MM.1S (cell line): Measurements from ENCODE around the gene PMVK.

Source experiments
- DNase-seq: peaks from one replicate; pipeline ENCODE4 v3.0.0-alpha.2; 2015
- H2AFZ ChIP-seq: fragments of 300-600 bp; sonication (generic); 2 replicates; pipeline ENCODE4 v1.6.0; 2016; ENCODE audit warnings: antibody characterized with exemption, low read length
- H3F3A ChIP-seq: fragments of 300-600 bp; sonication (generic); 2 replicates; pipeline ENCODE4 v1.6.1; 2016; ENCODE audit warnings: mild to moderate bottlenecking, antibody characterized with exemption, low read length, moderate library complexity, mixed read lengths; ENCODE audit not compliant: insufficient read depth
- H3K27ac ChIP-seq: fragments of 300-600 bp; sonication (generic); 2 replicates; pipeline ENCODE4 v1.5.1; 2016; ENCODE audit warnings: mild to moderate bottlenecking, low read length
- H3K27me3 ChIP-seq: fragments of 300-600 bp; sonication (generic); replicated peaks from 2 replicates; pipeline ENCODE4 v1.6.0; 2016; ENCODE audit warnings: low read length; ENCODE audit not compliant: insufficient read depth
- H3K36me3 ChIP-seq: fragments of 300-600 bp; sonication (generic); replicated peaks from 2 replicates; pipeline ENCODE4 v1.6.1; 2016; ENCODE audit warnings: mild to moderate bottlenecking, low read length, mixed read lengths; ENCODE audit not compliant: insufficient read depth
- H3K4me1 ChIP-seq: fragments of 300-600 bp; sonication (generic); 2 replicates; pipeline ENCODE4 v1.6.1; 2016; ENCODE audit warnings: low read length, mixed read lengths
- H3K4me2 ChIP-seq: fragments of 300-600 bp; sonication (generic); 2 replicates; pipeline ENCODE4 v1.6.0; 2016; ENCODE audit warnings: low read depth, low read length
- H3K4me3 ChIP-seq: fragments of 300-600 bp; sonication (generic); 2 replicates; pipeline ENCODE4 v1.5.1; 2016; ENCODE audit warnings: low read length, mixed read lengths
- H3K79me2 ChIP-seq: fragments of 300-600 bp; sonication (generic); 2 replicates; pipeline ENCODE4 v1.6.1; 2016; ENCODE audit warnings: mixed run types, low read length, mixed read lengths
- H3K9ac ChIP-seq: fragments of 300-600 bp; sonication (generic); 2 replicates; pipeline ENCODE4 v1.6.1; 2016; ENCODE audit warnings: low read length, mixed read lengths
- H3K9me2 ChIP-seq: fragments of 300-600 bp; sonication (generic); replicated peaks from 2 replicates; pipeline ENCODE4 v1.6.1; 2016; ENCODE audit warnings: mild to moderate bottlenecking, low read length, mixed read lengths; ENCODE audit not compliant: insufficient read depth
- H3K9me3 ChIP-seq: fragments of 300-600 bp; sonication (generic); replicated peaks from 2 replicates; pipeline ENCODE4 v1.6.1; 2016; ENCODE audit warnings: mild to moderate bottlenecking, low read length, mixed read lengths; ENCODE audit not compliant: insufficient read depth
- H4K20me1 ChIP-seq: fragments of 300-600 bp; sonication (generic); 2 replicates; pipeline ENCODE4 v1.6.1; 2016; ENCODE audit warnings: mild to moderate bottlenecking, low read length, moderate library complexity, mixed read lengths; ENCODE audit not compliant: insufficient read depth
- EZH2 ChIP-seq: fragments of 300-600 bp; sonication (generic); optimal IDR thresholded peaks from 2 replicates; pipeline ENCODE3; 2017; ENCODE audit warnings: low read depth, mild to moderate bottlenecking, antibody characterized with exemption, low read length, mixed read lengths
- TF ChIP-seq, protein P1 (sequence below): fragments of 300-600 bp; sonication (generic); IDR thresholded peaks from 2 replicates; pipeline ENCODE4 v1.5.1; 2016; ENCODE audit warnings: antibody characterized with exemption, low read length, mixed read lengths

The PMVK gene

DNA sequence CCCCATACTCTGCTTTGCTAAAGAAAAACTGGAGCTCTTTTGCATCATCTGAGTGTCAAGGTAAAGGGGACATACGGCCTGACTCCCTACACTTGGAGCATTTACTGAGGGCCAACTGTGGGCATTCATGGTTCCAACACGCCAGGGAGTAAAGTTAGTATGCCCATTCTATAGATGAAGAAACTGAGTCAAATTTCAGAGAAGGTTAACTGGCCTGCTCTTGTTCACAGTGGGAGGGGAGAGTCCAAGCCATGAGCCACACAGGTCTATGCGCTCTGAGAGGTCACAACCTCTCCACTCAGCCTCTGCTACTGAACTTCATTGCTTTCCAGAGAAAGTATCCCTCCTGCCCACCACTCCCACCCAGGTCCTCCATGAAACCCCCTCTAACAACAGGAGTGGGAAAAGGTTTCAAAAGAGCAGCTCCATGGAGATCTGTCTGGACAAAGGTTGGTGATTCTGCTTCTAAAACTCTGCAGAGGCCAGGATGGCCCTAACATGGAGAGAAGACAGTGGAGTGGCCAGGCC is 59.6 kb downstream of the PMVK start:
- Histone ChIP-seq H3K79me2 (no peaks in the 10 kb centered on the region), H3K4me2 (no peak overlapping the region), H3K9ac (no peak overlapping the region), H2AFZ (no peak overlapping the region), H3K27me3 (no peaks in the 10 kb centered on the region), H3K4me3 (no peak overlapping the region), H3K9me3 (no peaks in the 10 kb centered on the region), H3K9me2 (no peaks in the 10 kb centered on the region), H3K27ac (no peak overlapping the region), H3K4me1 (peaks cover 7% of the 10 kb centered on the region; the same call in 1 of the 2 replicates), H3F3A (no peaks in the 10 kb centered on the region), H3K36me3 (no peaks in the 10 kb centered on the region), H4K20me1 (no peaks in the 10 kb centered on the region)
- no peak for TF ChIP-seq EZH2
- TF ChIP-seq, protein P1, sequence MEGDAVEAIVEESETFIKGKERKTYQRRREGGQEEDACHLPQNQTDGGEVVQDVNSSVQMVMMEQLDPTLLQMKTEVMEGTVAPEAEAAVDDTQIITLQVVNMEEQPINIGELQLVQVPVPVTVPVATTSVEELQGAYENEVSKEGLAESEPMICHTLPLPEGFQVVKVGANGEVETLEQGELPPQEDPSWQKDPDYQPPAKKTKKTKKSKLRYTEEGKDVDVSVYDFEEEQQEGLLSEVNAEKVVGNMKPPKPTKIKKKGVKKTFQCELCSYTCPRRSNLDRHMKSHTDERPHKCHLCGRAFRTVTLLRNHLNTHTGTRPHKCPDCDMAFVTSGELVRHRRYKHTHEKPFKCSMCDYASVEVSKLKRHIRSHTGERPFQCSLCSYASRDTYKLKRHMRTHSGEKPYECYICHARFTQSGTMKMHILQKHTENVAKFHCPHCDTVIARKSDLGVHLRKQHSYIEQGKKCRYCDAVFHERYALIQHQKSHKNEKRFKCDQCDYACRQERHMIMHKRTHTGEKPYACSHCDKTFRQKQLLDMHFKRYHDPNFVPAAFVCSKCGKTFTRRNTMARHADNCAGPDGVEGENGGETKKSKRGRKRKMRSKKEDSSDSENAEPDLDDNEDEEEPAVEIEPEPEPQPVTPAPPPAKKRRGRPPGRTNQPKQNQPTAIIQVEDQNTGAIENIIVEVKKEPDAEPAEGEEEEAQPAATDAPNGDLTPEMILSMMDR: no peak
- no peak for DNase-seq
